Fibroblast of skin of back (primary cell): ENCODE data around the gene MUC4.
"Not testable (repeated sequence)": the region's sequence is repeated elsewhere in the genome, so short reads cannot be mapped to it uniquely, and the experiment has no call there.

Experiments
- DNase-seq: peaks from one replicate; pipeline ENCODE4 v3.0.0-alpha.2; 2013

Gene MUC4

DNA sequence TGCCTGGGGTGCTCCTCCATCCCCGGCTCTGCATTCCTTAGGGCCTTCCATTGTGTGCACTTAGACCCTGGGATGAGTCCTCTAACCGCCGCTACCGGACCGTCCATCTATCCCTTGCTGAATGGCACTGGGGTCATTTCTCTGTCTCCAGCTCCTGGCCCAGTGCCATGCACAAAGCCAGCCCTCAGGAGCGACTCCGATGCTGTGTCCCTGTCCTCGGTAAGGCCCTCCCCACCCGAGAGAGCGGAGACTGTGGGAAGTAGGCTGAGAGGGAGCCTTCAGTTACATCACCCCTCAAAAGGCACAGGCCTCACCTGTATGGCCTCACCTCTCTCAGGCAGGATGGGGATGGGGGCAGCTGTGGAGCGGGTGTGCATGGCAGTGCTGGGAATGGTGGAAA lies 33.8 kb downstream of the MUC4 start:
- DNase-seq = no peak

DNA sequence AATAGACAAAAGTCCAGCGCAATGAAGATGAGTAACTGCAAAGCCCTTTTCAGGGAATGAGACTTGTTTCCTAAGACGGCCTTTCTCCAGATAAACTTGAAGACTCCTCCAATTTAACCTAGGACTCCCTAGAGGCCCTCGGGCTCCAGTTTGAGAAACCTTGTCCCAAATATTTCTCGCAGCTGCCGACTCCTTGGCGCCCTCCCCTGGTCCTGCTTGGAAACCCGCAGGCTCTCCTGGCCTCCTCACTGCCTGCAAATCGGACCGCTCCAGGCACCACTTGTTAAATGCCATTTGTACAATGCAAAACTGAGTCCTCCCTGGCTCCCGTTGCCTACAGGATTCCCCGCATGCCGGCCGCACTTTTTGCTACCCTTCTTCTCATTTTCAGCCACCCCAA lies 36.8 kb downstream of the MUC4 start:
- peak; percentile 7 for DNase-seq

DNA sequence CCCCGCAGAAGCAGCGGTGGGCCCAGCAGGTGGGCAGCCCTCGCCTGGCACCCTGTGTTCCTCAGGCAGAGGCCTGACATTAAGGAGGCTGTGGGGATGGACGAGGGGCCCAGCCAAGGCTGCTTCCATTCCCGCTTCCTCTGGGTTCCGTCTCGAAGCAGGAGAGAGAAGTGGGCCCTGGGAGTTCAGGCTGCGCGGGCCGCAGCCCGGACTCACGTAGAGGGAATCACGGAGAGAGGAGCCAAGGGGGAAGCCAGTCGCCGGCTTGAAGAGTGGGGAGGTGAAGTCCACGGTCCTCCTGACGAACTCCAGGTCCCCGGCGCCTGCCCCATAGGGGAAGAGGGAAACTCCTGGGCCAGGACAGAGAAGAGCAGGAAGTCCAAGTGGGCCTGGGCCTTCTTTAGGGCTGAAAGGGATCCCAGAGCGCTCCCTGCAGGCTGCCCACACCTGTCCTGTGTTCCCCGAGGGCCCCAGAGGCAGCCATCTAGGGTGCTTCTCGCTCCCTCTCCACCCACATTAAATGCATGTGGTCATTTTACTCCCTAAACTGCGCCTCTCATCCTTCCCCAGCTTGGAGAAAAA lies 37.7 kb downstream of the MUC4 start:
- no peak for DNase-seq

DNA sequence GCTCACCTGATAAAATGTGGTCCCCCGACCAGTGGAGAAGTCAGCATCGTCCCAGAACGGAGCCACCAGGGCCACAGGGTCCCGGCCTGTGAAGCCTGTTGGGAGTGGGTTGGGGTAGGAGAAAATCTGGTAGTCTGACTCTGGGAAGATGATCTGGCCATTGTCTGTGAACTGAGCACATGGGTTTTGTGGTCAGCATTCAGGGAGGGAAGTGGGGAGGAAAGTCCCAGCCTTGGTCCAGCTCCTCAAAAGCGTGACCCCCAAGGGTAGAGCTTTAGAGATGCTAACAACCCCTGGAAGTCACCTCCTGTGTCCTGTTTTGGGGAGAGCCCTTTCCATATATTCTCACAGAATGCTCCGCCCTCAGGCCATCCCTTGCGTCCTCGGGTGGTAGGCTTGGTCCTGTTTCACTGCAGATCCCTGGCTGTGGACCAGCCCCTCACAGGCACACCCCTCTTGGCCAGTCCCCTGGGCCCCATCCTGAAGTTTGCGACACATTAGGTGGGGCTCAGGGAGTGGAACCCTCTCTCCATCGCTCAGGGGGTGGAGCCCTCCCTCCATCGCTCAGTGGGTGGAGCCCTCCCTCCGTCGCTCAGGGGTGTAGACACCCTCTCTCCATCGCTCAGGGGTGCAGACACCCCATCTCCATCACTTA lies 40.0 kb downstream of the MUC4 start:
- DNase-seq = no peak

DNA sequence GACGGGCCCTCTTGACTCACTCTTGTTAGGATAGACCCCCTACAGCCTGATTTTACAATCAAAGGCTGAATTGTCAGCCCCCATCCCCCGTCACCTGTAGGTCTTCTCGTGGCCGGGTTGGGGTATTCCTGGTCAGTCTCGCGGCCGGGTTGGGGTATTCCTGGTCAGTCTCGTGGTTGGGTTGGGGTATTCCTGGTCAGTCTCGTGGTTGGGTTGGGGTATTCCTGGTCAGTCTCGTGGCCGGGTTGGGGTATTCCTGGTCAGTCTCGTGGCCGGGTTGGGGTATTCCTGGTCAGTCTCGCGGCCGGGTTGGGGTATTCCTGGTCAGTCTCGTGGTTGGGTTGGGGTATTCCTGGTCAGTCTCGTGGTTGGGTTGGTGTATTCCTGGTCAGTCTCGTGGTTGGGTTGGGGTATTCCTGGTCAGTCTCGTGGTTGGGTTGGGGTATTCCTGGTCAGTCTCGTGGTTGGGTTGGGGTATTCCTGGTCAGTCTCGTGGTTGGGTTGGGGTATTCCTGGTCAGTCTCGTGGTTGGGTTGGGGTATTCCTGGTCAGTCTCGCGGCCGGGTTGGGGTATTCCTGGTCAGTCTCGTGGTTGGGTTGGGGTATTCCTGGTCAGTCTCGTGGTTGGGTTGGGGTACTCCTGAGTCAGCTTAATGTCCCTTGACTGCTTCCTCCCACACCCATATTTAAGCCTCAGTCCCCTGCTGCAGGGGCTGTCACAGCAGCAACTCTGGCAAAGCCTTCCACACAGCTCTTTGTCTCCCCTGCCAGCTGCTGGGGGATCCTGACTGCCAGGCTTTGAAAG lies 40.7 kb downstream of the MUC4 start:
- DNase-seq = not testable (repeated sequence)

DNA sequence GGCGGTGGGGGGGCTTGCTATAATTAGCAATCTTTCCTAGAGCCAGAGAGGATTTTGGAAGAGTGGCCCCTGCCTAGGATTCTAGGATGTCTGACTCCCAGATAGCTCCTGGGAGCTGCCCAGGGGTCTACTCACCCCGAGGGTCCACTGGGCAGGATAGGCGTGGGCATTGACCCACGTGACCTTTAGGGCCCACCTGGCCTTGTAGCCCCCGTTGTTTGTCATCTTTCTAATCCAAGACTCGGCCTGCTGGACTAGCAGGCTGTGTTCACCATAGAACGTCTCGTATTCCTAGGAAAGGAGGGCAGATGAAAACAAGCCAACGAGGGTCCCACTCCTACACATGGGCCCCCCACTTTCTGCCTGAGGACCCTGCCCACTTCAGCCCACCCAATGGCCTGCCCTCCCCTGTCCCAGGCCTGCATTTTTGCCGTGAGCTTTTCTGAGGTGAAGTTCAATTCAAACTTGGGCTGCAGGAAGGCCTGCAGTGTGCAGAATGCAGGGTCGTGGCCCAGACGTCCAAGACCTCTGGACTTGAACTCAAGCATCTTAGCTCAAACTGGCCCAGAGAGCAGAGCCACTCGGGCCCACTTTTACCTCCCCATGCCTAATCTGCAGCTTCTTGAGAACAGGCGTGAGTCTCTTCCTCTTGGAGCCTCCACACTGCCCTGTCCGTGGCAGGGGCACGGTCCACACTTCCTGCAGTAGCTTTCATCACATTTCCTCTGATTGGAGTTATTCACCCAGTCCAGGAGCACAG lies 41.5 kb downstream of the MUC4 start:
- DNase-seq = no peak

DNA sequence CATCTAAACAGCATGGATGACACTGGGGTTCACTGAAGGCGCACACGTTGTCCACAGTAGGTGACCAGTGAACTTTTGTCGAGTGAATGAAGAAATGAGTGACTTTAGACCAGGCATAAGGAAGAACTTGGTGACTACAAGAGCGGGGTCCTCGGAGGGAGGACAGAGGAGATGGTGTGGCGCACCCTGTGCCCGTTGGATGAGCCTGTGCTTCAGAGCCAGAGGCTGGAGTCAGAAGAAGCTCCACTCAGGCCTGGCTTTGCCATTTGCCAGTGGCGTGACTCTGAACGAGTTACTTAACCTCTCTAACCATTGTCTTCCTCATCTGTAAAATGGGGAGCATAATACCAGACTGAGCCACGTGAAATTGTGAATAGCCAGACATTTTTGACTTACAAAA lies 42.2 kb downstream of the MUC4 start:
- DNase-seq = no peak

DNA sequence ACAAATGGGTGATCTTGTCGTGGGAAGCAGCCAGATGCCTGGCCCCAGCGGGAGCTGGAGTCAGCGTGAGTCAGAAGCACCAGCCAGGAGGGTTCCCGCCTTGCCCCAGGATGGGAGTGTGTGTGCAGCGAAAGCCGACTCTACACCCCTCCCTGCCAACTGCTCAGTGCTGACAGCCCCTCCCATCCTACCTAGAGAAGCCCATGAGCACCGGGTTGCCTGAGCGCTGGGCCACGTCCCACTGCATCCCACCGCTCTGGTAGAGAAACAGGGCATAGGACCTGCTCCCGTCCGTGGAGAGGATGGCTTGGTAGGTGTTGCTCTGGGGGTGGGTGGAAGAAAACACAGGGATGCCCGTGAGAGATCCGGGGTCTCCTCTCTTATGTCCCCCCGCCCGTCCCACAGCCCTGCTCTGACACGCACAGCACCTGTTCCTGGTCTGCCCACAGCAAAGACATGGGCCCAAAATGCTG lies 42.9 kb downstream of the MUC4 start:
- peak; percentile 16 for DNase-seq

DNA sequence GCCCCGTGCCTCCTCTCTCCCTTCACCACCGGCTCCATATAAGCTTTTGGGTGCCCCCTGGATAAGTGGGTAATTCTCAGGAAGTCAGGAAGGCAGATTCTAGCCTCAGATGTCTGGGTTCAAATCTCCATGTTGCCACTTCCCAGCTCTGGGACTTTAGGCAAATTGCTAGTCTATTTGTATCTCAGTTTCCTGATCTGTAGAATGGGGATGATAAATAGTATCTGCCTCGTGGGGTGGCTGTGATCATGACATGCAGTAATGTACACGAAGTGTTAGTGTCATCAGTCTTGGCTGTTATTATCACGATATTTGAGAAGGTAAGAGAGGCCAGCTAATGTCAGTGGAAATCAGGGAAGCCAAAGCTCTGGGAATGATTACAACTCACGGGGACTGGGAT lies 43.3 kb downstream of the MUC4 start:
- no peak for DNase-seq

DNA sequence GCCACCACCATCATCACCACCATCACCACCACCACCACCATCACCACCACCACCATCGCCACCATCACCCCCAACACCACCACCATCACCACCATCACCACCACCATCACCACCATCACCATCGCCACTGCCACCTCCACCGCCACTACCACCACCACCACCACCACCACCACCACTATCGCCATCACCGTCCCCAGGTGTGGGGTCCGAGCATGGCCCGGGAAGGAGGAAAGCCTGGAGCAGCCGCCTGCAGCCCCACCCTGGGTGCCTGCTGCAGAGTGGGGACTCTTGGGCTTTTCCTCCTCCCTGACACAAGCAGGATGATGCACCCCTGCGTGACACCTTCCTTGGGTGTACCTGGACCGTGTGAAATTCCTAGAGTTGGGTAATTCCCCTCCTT lies 43.9 kb downstream of the MUC4 start:
- DNase-seq = no peak

DNA sequence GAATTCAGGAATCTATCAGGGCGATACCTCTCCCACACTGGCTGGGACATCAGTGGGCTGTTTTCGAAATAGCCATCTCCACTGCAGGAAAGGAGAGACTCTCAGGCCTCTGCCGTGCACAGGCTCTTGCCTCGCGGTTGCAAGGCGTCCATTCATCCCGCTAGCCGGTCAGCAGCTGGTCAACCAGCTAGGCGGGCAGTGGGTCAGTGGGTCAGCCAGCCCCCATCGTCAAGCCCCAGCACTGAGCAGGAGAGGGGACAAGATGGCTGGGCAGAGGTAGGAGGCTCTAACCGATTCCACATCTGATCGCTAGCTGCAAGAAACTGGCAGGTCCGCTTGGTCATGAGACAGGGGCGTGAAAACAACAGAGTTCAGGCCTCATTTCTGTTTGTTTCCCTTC lies 45.1 kb downstream of the MUC4 start:
- DNase-seq = no peak

DNA sequence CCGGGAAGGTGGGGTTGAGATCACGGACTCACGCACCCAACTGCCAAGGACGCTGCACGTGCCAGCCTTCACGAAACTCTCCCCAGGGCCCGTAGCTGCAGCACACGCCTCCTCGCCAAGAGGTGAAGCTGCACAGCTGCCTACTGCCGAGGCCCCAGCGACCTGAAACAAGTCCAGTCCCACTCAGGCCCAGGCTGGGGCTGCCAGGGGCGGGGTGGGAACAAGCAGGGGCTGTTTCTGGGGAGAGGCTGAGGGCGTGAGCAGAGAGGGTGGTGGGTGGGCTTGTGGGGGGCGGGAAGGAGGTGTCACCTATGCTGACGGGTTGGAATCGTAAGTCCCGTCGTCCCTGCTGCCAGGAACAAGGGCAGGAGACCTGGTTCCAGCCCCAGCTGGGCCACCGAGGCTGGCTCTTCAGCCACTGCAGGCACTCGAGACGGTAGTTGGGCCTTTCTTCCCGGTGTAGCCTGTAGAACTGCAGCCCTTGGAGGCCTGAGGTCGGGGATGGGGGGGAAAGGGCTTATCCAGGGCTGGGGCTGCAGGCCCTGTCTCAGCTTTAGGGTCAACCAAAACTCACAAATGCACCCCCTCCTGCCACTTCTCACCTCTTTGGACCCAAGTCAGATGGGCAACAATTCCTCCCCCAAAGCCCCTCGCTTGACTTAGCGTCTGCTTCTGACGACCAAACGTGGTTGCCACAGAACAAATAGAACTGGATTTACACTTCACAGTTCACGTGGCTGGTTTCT lies 46.6 kb downstream of the MUC4 start:
- DNase-seq = no peak

DNA sequence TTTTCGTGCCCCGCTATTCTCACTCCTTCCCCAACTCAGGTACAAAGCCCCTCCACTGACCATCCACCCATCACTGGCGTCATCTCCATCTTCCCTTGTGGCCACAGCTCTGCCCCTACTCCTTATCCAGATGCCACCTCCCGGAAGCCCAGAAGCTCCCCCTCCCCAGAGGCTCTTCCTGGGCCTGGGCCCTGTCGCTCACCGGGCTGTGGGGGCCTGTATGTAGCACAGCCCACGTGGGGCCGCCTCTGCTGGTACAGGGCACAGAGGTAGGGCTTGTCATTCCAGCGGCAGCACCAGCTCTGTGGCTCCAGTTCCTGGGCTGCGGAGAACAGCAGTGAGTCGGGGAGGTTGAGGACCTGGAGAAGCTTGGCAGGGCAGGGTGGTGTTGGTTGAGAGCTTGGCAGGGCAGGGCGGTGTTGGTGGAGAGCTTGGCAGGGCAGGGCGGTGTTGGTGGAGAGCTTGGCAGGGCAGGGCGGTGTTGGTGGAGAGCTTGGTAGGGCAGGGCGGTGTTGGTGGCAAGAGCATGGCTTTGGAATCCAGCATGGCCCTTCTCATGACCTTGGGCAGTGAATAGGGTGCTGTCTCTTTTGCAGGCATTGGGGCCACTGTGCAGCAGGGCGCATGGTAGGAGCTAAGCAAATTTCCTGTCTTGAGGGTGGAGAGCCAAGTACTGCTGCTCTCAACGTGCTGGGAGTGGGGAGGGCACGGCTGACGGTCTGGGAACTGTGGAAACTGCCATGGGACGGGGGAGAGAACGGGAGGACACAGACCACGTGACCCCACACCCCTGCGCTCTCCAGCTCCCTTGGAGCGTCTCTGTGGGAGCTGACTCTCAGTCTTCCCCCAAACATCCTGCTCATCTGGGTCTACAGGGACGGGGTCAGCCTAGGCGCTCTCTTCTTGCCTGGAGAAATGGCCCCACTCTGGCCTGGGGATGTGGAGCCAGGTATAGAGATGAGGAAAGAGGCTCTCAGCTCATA lies 47.6 kb downstream of the MUC4 start:
- DNase-seq = no peak

DNA sequence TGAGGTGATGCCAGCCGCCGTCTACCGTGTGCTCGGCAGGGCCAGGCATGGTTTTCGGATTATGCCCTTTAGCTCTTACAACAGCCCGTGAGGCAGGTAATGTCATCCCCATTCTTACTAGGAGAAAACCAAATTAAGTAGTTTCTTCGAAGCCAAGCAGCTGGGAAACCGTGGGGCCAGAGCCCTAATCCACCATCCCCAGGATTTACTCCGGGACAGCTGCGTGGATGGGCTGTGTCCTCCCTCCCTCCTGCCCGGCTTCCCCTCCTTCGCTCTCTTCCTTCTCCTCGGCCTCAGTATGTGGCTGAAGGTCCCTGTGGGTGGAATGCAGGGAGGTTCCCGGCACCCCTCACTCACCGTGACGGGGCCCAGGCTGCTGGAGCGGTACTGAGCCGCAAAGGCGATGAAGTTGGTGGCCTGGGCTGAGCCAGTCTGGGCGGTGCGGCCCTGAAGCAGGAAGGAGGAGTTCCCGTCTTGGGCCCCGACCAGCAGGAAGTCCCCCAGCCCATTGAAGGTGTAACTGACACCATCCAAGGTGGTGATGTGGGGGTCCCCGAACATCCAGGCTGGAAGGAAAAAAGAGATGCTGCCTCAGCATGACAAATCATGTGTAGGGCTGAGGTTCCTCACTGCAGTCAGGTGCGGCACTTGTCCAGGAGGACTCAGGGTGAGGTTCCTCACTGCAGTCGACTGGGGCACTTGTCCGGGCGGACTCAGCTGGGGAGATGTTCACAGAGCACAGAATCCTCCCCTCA lies 48.5 kb downstream of the MUC4 start:
- DNase-seq = no peak

DNA sequence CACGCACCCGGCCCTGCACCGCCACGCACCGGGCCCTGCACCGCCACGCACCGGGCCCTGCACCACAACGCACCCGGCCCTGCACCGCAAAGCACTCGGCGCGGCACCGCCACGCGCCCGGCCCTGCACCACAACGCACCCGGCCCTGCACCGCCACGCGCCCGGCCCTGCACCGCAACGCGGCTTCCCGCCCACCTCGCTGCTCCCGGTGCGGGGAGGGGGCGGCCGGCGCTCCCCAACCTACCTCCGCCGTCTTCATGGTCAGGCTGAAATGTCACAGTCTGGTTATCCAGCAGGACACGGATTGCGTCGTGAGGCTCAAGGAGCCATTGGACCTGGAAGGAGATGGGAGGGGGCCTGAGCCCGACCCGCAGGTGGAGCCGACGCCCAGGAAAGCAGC lies 49.1 kb downstream of the MUC4 start:
- no peak for DNase-seq

DNA sequence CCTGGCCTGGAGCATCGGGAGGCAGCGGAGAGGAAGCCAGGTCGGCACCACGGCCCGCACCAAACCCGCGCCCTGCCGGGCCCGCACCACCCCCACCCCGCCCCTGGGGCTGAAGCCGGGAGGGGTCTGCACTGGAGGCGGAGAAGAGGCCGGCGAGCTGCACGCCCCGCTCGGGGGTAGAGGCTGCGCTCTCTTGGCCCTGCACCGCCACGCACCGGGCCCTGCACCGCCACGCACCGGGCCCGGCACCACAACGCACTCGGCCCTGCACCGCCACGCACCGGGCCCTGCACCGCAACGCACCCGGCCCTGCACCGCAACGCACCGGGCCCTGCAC lies 49.5 kb downstream of the MUC4 start:
- DNase-seq = no peak

DNA sequence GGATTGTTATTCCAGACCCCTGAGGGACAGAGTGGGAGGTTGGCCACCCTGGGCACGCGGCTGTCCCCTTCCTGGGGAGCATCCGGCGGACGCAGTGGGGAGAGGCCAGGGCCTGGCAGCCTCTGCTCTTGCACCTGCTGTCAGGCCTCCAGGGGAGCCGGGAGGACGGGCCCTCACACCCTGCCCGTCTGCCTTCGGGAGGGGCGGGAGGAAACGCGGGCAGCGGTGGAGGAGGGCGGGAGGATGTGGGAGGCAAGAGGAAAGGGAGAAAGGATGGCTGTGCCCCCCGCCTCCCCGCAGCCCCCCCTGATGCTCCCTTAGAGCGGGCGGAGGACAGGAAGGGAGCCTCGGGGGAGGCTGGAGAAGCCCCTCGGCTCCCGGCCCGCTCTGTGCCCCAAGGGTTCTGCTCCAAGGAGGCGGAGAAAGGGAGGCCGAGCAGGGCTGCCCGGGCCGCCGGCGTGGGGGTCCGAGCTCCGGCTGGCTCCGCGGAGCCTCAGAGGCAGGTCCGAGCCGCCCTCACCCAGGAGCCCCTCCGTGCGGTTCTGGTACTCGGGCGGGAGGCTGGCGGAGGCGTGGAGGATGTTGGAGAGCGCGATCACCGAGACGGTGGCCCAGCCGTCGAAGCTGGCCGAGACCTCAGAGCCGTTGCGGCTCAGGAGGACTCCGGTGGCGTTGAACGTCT lies 50.0 kb downstream of the MUC4 start:
- no peak for DNase-seq

DNA sequence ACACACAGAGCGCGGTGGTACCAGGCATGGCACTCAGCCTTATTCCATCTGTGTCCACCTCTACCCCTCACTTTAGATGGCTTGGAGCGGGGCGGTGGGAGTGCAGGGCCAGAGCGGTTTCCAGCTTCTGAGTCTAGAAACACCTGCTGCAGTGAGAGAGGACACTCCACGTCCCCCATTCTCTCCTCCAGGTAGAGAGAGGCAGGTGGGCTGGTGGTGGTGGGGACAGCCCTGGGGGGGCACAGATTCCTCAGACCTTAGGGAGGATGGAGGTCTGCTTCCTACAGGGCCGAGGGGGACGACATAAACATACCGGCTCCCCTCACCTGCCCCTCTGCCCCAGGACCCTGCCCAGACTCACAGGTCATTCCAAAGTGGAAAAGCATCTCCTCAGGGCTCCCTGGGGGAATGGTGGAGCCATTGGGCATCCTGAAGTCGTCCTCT lies 50.6 kb downstream of the MUC4 start:
- DNase-seq = no peak

DNA sequence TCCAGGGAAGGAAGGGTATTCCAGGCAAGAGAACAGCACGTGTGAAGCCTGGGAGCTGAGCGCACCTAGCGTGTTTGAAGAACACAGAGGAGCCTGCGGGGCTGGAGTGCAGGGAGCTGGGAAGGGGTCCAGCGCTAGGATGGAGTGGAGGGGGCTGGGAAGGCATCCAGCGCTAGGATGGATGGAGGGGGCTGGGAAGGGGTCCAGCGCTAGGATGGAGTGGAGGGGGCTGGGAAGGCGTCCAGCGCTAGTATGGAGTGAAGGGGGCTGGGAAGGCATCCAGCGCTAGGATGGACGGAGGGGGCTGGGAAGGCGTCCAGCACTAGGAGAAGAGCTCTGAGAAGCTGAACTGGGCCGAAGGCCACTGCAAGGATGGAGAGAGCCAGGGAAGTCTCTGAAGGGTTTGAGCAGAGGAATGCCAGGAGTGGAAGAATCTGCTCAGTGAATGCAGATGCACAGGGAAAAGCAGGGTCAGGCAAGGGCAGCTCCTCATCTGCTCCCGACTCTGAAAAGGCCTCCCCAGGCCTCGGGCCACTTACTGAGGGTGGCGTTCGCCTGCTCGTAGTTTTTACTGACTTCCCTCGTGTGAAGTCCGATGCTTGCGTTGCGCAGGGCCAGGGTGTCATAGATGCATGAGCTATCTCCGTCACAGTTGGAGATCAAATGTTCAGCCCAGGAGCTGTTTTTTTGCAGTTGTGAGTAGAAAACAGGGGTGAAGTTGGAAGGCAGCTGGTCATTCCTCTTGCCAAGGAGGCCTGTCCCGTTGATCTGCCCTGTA lies 51.2 kb downstream of the MUC4 start:
- DNase-seq = no peak
